ENCODE results near the gene SEPTIN8.

Gene SEPTIN8

DNA sequence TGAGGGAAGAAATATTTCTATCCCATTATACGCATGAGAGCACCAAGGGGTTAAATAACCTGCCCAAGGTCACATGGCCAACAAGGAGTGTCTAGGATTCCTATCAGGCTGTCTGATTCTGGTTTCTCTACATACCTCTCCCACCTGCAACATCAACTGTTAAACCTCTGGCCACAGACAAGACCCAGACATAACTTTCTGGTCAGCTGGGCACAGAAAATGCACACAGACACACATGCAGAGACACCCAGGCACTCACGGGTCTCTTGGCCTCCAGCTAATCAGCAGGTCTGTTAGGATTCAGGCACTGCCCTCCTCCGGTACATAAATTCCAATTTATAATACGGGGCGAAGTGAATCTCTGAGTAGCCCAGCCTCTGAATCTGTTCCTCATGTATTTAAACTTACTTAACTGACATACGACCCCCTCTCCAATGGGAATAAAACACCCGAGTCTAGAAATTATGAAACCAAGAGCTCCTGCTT, 1.5 kb downstream of the SEPTIN8 start:
- Histone ChIP-seq H3K36me3 (ENCODE audit: insufficient read depth, low read length) (no peaks in the 10 kb centered on the region), H3F3A (ENCODE audit: low read depth) (no peaks in the 10 kb centered on the region), H3K27me3 (ENCODE audit: insufficient read depth, low read length, poor library complexity, severe bottlenecking) (no peaks in the 10 kb centered on the region), H2AFZ (ENCODE audit: low read length) (no peak overlapping the region), H3K9me2 (replicated peaks; ENCODE audit: low read depth, low read length) (no peaks in the 10 kb centered on the region), H3K4me3 (ENCODE audit: low read length, poor library complexity, severe bottlenecking) (peak overlapping the region; percentile 73), H4K20me1 (ENCODE audit: insufficient read depth, low read length, poor library complexity, severe bottlenecking) (no peaks in the 10 kb centered on the region), H3K9me3 (ENCODE audit: insufficient read depth, low read depth, low read length) (no peaks in the 10 kb centered on the region), H3K79me2 (ENCODE audit: insufficient read depth, low read length) (no peaks in the 10 kb centered on the region), H3K4me1 (ENCODE audit: insufficient read depth, low read length, poor library complexity, severe bottlenecking) (peaks cover 4% of the 10 kb centered on the region), H3K4me2 (ENCODE audit: low read depth, low read length, poor library complexity, severe bottlenecking) (peak overlapping the region; percentile 58), H3K9ac (ENCODE audit: low read depth, low read length, poor library complexity, severe bottlenecking) (no peak overlapping the region)
- TF ChIP-seq, protein P1, sequence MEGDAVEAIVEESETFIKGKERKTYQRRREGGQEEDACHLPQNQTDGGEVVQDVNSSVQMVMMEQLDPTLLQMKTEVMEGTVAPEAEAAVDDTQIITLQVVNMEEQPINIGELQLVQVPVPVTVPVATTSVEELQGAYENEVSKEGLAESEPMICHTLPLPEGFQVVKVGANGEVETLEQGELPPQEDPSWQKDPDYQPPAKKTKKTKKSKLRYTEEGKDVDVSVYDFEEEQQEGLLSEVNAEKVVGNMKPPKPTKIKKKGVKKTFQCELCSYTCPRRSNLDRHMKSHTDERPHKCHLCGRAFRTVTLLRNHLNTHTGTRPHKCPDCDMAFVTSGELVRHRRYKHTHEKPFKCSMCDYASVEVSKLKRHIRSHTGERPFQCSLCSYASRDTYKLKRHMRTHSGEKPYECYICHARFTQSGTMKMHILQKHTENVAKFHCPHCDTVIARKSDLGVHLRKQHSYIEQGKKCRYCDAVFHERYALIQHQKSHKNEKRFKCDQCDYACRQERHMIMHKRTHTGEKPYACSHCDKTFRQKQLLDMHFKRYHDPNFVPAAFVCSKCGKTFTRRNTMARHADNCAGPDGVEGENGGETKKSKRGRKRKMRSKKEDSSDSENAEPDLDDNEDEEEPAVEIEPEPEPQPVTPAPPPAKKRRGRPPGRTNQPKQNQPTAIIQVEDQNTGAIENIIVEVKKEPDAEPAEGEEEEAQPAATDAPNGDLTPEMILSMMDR (conservative IDR thresholded peaks at IDR 0.05; ENCODE audit: low read length) = no peak
- TF ChIP-seq EZH2phosphoT487 (IDR thresholded peaks at IDR 0.05; ENCODE audit: borderline replicate concordance) = no peak

DNA sequence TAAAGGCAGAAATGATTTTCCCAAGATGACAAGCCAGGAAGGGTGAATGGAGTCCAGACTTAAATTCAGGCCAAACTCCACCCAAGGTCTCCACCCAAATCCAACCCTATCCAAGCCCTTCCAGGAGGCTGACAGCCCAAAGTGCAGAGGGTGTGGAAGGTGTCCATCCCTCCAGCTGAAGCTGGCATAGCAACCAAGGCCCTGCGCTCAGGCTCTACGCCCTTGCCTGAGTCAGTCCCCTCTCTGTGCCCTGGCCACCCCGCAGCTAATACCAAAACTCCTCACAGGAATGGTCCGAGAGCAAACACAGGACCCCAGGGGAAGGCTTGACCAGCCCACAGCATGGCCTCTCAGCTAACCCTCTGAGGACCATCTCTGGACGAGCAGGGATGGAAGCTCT, 2.1 kb downstream of the SEPTIN8 start:
- TF ChIP-seq, protein P1 (conservative IDR thresholded peaks at IDR 0.05; ENCODE audit: low read length) = no peak
- TF ChIP-seq EZH2phosphoT487 (IDR thresholded peaks at IDR 0.05; ENCODE audit: borderline replicate concordance) = no peak
- no peaks in the 10 kb centered on the region for H3K27me3 ChIP-seq (ENCODE audit: insufficient read depth, low read length, poor library complexity, severe bottlenecking)

GRCh38 chr5:132774406-132774805, 2.6 kb downstream of the SEPTIN8 start:
- Histone ChIP-seq H3K36me3 (ENCODE audit: insufficient read depth, low read length) (no peaks in the 10 kb centered on the region), H3F3A (ENCODE audit: low read depth) (no peaks in the 10 kb centered on the region), H3K9ac (ENCODE audit: low read depth, low read length, poor library complexity, severe bottlenecking) (no peak overlapping the region), H3K4me1 (ENCODE audit: insufficient read depth, low read length, poor library complexity, severe bottlenecking) (no peaks in the 10 kb centered on the region), H3K4me3 (ENCODE audit: low read length, poor library complexity, severe bottlenecking) (no peak overlapping the region), H4K20me1 (ENCODE audit: insufficient read depth, low read length, poor library complexity, severe bottlenecking) (no peaks in the 10 kb centered on the region), H3K79me2 (ENCODE audit: insufficient read depth, low read length) (no peaks in the 10 kb centered on the region), H3K4me2 (ENCODE audit: low read depth, low read length, poor library complexity, severe bottlenecking) (no peak overlapping the region), H3K9me3 (ENCODE audit: insufficient read depth, low read depth, low read length) (no peaks in the 10 kb centered on the region), H3K27me3 (ENCODE audit: insufficient read depth, low read length, poor library complexity, severe bottlenecking) (no peaks in the 10 kb centered on the region), H3K9me2 (replicated peaks; ENCODE audit: low read depth, low read length) (no peaks in the 10 kb centered on the region), H2AFZ (ENCODE audit: low read length) (no peak overlapping the region)
- TF ChIP-seq, protein P1 (conservative IDR thresholded peaks at IDR 0.05; ENCODE audit: low read length) = no peak
- TF ChIP-seq EZH2phosphoT487 (IDR thresholded peaks at IDR 0.05; ENCODE audit: borderline replicate concordance) = no peak

More for the DNA sequence above, 2.1 kb downstream of the SEPTIN8 start:
- no peaks in the 10 kb centered on the region for H3K9me2 ChIP-seq (replicated peaks; ENCODE audit: low read depth, low read length)
- peaks cover 2% of the 10 kb centered on the region for H3K4me1 ChIP-seq (ENCODE audit: insufficient read depth, low read length, poor library complexity, severe bottlenecking)
- H3F3A ChIP-seq (ENCODE audit: low read depth) = no peaks in the 10 kb centered on the region
- no peak overlapping the region for H3K9ac ChIP-seq (ENCODE audit: low read depth, low read length, poor library complexity, severe bottlenecking)
- H3K4me3 ChIP-seq (ENCODE audit: low read length, poor library complexity, severe bottlenecking) = no peak overlapping the region
- H3K36me3 ChIP-seq (ENCODE audit: insufficient read depth, low read length) = no peaks in the 10 kb centered on the region
- H4K20me1 ChIP-seq (ENCODE audit: insufficient read depth, low read length, poor library complexity, severe bottlenecking) = no peaks in the 10 kb centered on the region
- H3K4me2 ChIP-seq (ENCODE audit: low read depth, low read length, poor library complexity, severe bottlenecking) = peak overlapping the region; percentile 48
- no peaks in the 10 kb centered on the region for H3K79me2 ChIP-seq (ENCODE audit: insufficient read depth, low read length)
- no peak overlapping the region for H2AFZ ChIP-seq (ENCODE audit: low read length)
- H3K9me3 ChIP-seq (ENCODE audit: insufficient read depth, low read depth, low read length) = no peaks in the 10 kb centered on the region
